ENCODE results near the gene RBM23. TPM values are rescaled to one million over a fixed set of nuclear protein-coding genes. Genes with fewer than 3 reads are reported as not detected.

Gene RBM23
- total and polyA plus RNA-seq, 10 of the 15 experiments (the other 5 are each of a cell fraction or from before 2014, with no cell fraction given), result 54.0 to 72.6 (median 61.3) TPM

DNA sequence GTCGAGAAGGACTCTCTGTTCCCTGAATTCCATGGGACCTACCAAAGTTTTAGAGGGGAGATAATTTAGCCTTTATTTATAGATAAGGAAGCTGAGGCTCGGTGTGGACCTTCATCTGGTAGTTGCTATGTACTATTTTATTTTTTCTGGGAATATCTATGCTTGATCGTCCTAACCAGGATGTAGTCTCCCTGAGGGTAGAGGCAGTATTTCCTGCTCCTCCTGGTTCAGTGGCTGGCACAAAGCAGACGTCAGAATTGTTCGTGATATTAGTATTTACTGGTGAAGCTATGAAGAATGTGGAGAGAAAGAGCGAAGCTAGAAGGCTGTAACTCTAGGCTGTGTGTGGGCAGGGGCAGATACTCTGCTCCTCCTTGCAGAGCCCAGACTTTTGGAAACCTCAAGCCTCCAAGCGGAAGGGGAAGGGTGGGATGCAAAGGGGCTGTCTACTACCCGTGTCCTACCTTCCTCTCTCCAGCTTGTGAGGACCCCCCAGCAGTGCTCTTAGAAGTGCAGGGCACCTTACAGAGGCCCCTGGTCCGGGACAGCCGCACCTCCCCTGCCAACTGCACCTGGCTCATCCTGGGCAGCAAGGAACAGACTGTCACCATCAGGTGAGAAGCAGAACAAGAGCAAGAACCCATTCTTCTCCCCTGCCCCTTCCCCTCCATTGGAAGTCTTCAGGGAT is 46.0 kb downstream of the RBM23 start:
- TSS peak; percentile 63 for BruUV-seq (replicated peaks)
- Histone ChIP-seq H3K4me2 (ENCODE audit: control insufficient read depth, insufficient read depth) (peak overlapping the region; percentile 91), H3K9me3 (replicated peaks; ENCODE audit: control insufficient read depth, insufficient read depth, low read length) (no peaks in the 10 kb centered on the region), H3K4me3 (peak overlapping the region; percentile 74), H3K79me2 (ENCODE audit: control insufficient read depth, insufficient read depth, low read length) (peaks cover 18% of the 10 kb centered on the region), H3K27me3 (replicated peaks in 1 of 2; ENCODE audit: control insufficient read depth in 2 of 2, insufficient read depth in 2 of 2, low read length in 1 of 2) (no peaks in the 10 kb centered on the region), H3K27ac (ENCODE audit: control insufficient read depth, insufficient read depth) (peak overlapping the region; percentile 93), H4K20me1 (ENCODE audit: control insufficient read depth, insufficient read depth) (no peaks in the 10 kb centered on the region), H3K4me1 (ENCODE audit: control insufficient read depth, insufficient read depth, low read length) (peaks cover 8% of the 10 kb centered on the region), H2AFZ (ENCODE audit: control insufficient read depth, low read depth, low read length) (no peak overlapping the region), H3K9ac (ENCODE audit: control insufficient read depth, insufficient read depth, low read length) (peak overlapping the region; percentile 90), H3K36me3 (ENCODE audit: control insufficient read depth in 2 of 2, insufficient read depth in 2 of 2, low read length in 1 of 2) (peaks cover 22 to 23% of the 10 kb centered on the region in 2 experiments)
- SMC1A ChIA-PET (ENCODE audit: uncharacterized antibody, unreplicated experiment), result interaction anchor here (0.8 to 4.9 kb wide), 10 partner anchors 12 to 133 kb away, joined by 3 to 110 read pairs (median 7); partner anchors contain the start of genes PRMT5, RBM23 and REM2
- intact Hi-C loops (cut with micrococcal nuclease; ENCODE audit: unreplicated experiment) (loop anchor here (1.0 to 5.0 kb wide), 2 partner anchors 27 to 44 kb away; partner anchors contain the start of gene RBM23), in situ Hi-C loops (cut with MboI) (no loop called here)
- POLR2A ChIA-PET, result interaction anchor here (1.0 to 3.9 kb wide), 7 partner anchors 11 to 54 kb away, joined by 3 to 45 read pairs (median 5); partner anchors contain the start of genes RBM23 and REM2
- RAD21 ChIA-PET (ENCODE audit: unreplicated experiment), result interaction anchor here (0.6 to 6.4 kb wide), 16 partner anchors 10 to 322 kb away, joined by 3 to 56 read pairs (median 5); partner anchors contain the start of genes OXA1L and RBM23
- FAIRE-seq (no peak), DNase-seq (ENCODE audit: low read depth, low spot score) (no peak), ATAC-seq (no peak)
- 32% methylated on average over 10 of the region's 10 CpGs for WGBS (ENCODE audit: insufficient coverage, insufficient replicate concordance, low lambda C conversion rate, missing lambda C conversion rate)
- CTCF ChIA-PET, result interaction anchor here (0.6 to 6.9 kb wide), 26 partner anchors 11 to 562 kb away, joined by 3 to 174 read pairs (median 4); partner anchors contain the start of genes HAUS4, PRMT5, RBM23 and REM2
- TF ChIP-seq BMI1 (IDR thresholded peaks at IDR 0.05; ENCODE audit: borderline replicate concordance) (no peak), HDGF (IDR thresholded peaks at IDR 0.05) (no peak), IKZF2 (IDR thresholded peaks at IDR 0.05) (0 out of 4 replicates have a peak, but pooled peaks of 1 of the 2 experiments have one; percentile 5), CHD2 (IDR thresholded peaks at IDR 0.05; ENCODE audit: borderline replicate concordance, low read depth, low read length) (peak; percentile 32; the same call in 1 of the 2 replicates)
- TF ChIP-seq, protein P1, sequence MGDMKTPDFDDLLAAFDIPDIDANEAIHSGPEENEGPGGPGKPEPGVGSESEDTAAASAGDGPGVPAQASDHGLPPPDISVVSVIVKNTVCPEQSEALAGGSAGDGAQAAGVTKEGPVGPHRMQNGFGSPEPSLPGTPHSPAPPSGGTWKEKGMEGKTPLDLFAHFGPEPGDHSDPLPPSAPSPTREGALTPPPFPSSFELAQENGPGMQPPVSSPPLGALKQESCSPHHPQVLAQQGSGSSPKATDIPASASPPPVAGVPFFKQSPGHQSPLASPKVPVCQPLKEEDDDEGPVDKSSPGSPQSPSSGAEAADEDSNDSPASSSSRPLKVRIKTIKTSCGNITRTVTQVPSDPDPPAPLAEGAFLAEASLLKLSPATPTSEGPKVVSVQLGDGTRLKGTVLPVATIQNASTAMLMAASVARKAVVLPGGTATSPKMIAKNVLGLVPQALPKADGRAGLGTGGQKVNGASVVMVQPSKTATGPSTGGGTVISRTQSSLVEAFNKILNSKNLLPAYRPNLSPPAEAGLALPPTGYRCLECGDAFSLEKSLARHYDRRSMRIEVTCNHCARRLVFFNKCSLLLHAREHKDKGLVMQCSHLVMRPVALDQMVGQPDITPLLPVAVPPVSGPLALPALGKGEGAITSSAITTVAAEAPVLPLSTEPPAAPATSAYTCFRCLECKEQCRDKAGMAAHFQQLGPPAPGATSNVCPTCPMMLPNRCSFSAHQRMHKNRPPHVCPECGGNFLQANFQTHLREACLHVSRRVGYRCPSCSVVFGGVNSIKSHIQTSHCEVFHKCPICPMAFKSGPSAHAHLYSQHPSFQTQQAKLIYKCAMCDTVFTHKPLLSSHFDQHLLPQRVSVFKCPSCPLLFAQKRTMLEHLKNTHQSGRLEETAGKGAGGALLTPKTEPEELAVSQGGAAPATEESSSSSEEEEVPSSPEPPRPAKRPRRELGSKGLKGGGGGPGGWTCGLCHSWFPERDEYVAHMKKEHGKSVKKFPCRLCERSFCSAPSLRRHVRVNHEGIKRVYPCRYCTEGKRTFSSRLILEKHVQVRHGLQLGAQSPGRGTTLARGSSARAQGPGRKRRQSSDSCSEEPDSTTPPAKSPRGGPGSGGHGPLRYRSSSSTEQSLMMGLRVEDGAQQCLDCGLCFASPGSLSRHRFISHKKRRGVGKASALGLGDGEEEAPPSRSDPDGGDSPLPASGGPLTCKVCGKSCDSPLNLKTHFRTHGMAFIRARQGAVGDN (IDR thresholded peaks at IDR 0.05), result no peak
- TF ChIP-seq, protein P2, sequence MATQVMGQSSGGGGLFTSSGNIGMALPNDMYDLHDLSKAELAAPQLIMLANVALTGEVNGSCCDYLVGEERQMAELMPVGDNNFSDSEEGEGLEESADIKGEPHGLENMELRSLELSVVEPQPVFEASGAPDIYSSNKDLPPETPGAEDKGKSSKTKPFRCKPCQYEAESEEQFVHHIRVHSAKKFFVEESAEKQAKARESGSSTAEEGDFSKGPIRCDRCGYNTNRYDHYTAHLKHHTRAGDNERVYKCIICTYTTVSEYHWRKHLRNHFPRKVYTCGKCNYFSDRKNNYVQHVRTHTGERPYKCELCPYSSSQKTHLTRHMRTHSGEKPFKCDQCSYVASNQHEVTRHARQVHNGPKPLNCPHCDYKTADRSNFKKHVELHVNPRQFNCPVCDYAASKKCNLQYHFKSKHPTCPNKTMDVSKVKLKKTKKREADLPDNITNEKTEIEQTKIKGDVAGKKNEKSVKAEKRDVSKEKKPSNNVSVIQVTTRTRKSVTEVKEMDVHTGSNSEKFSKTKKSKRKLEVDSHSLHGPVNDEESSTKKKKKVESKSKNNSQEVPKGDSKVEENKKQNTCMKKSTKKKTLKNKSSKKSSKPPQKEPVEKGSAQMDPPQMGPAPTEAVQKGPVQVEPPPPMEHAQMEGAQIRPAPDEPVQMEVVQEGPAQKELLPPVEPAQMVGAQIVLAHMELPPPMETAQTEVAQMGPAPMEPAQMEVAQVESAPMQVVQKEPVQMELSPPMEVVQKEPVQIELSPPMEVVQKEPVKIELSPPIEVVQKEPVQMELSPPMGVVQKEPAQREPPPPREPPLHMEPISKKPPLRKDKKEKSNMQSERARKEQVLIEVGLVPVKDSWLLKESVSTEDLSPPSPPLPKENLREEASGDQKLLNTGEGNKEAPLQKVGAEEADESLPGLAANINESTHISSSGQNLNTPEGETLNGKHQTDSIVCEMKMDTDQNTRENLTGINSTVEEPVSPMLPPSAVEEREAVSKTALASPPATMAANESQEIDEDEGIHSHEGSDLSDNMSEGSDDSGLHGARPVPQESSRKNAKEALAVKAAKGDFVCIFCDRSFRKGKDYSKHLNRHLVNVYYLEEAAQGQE (IDR thresholded peaks at IDR 0.05; ENCODE audit: low read depth, low read length), result no peak
- TF ChIP-seq, protein P3, sequence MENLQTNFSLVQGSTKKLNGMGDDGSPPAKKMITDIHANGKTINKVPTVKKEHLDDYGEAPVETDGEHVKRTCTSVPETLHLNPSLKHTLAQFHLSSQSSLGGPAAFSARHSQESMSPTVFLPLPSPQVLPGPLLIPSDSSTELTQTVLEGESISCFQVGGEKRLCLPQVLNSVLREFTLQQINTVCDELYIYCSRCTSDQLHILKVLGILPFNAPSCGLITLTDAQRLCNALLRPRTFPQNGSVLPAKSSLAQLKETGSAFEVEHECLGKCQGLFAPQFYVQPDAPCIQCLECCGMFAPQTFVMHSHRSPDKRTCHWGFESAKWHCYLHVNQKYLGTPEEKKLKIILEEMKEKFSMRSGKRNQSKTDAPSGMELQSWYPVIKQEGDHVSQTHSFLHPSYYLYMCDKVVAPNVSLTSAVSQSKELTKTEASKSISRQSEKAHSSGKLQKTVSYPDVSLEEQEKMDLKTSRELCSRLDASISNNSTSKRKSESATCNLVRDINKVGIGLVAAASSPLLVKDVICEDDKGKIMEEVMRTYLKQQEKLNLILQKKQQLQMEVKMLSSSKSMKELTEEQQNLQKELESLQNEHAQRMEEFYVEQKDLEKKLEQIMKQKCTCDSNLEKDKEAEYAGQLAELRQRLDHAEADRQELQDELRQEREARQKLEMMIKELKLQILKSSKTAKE (IDR thresholded peaks at IDR 0.05; ENCODE audit: low read depth, poor library complexity, severe bottlenecking), result no peak
- TF ChIP-seq, protein P4, sequence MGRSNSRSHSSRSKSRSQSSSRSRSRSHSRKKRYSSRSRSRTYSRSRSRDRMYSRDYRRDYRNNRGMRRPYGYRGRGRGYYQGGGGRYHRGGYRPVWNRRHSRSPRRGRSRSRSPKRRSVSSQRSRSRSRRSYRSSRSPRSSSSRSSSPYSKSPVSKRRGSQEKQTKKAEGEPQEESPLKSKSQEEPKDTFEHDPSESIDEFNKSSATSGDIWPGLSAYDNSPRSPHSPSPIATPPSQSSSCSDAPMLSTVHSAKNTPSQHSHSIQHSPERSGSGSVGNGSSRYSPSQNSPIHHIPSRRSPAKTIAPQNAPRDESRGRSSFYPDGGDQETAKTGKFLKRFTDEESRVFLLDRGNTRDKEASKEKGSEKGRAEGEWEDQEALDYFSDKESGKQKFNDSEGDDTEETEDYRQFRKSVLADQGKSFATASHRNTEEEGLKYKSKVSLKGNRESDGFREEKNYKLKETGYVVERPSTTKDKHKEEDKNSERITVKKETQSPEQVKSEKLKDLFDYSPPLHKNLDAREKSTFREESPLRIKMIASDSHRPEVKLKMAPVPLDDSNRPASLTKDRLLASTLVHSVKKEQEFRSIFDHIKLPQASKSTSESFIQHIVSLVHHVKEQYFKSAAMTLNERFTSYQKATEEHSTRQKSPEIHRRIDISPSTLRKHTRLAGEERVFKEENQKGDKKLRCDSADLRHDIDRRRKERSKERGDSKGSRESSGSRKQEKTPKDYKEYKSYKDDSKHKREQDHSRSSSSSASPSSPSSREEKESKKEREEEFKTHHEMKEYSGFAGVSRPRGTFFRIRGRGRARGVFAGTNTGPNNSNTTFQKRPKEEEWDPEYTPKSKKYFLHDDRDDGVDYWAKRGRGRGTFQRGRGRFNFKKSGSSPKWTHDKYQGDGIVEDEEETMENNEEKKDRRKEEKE (IDR thresholded peaks at IDR 0.05), result no peak

Data from GM12878 (cell line).